ENCODE measurements around the gene PSMD4.
A peak's percentile ranks its signal among the peaks of the same experiment; 100 is the strongest.
"Not testable (repeated sequence)": the region's sequence is repeated elsewhere in the genome, so short reads cannot be mapped to it uniquely, and the experiment has no call there.

Gene PSMD4

GRCh38 chr1:151254217-151255213, at the start of gene PSMD4:
Gene PSMD4, plus strand, starts transcription at chr1:151254734. Its CDS starts 49 bp downstream, at chr1:151254783.
- DNase-seq (ENCODE audit: low spot score) = peak; percentile 96

GRCh38 chr1:151205381-151205965, 49.1 kb upstream of the PSMD4 start:
- not testable (repeated sequence) for DNase-seq (ENCODE audit: low spot score)

- no peak for DNase-seq (ENCODE audit: low spot score)
These were observed 43.7 kb upstream of the PSMD4 start for GRCh38 chr1:151210830-151211229.

- DNase-seq (ENCODE audit: low spot score) = no peak
These were observed 42.4 kb upstream of the PSMD4 start for GRCh38 chr1:151211972-151212705.

GRCh38 chr1:151213560-151213959, 41.0 kb upstream of the PSMD4 start:
- DNase-seq (ENCODE audit: low spot score) = no peak

- no peak for DNase-seq (ENCODE audit: low spot score)
These were observed 32.9 kb upstream of the PSMD4 start for GRCh38 chr1:151221616-151222015.

GRCh38 chr1:151222130-151222529, 32.4 kb upstream of the PSMD4 start:
- DNase-seq (ENCODE audit: low spot score) = no peak

GRCh38 chr1:151235235-151235634, 19.3 kb upstream of the PSMD4 start:
- no peak for DNase-seq (ENCODE audit: low spot score)

GRCh38 chr1:151237678-151238466, 16.7 kb upstream of the PSMD4 start:
- DNase-seq (ENCODE audit: low spot score) = no peak

GRCh38 chr1:151238467-151238739, 16.1 kb upstream of the PSMD4 start:
- DNase-seq (ENCODE audit: low spot score) = no peak

GRCh38 chr1:151242442-151242841, 12.1 kb upstream of the PSMD4 start:
- no peak for DNase-seq (ENCODE audit: low spot score)

GRCh38 chr1:151243683-151244216, 10.8 kb upstream of the PSMD4 start:
- DNase-seq (ENCODE audit: low spot score) = no peak

- no peak for DNase-seq (ENCODE audit: low spot score)
These were observed 7.7 kb upstream of the PSMD4 start for GRCh38 chr1:151246786-151247185.

GRCh38 chr1:151251656-151252470, 2.7 kb upstream of the PSMD4 start:
- peak; percentile 76 for DNase-seq (ENCODE audit: low spot score)

- no peak for DNase-seq (ENCODE audit: low spot score)
These were observed 847 bp downstream of the PSMD4 start for GRCh38 chr1:151255381-151255780.

GRCh38 chr1:151259351-151259750, 4.8 kb downstream of the PSMD4 start:
- no peak for DNase-seq (ENCODE audit: low spot score)

GRCh38 chr1:151265446-151266236, 11.1 kb downstream of the PSMD4 start:
- DNase-seq (ENCODE audit: low spot score) = no peak

GRCh38 chr1:151266315-151266714, 11.8 kb downstream of the PSMD4 start:
- DNase-seq (ENCODE audit: low spot score) = no peak

GRCh38 chr1:151266821-151267220, 12.3 kb downstream of the PSMD4 start:
- no peak for DNase-seq (ENCODE audit: low spot score)

GRCh38 chr1:151267760-151268159, 13.2 kb downstream of the PSMD4 start:
- DNase-seq (ENCODE audit: low spot score) = no peak
